ENCODE measurements around the gene CHRNA3.

The CHRNA3 gene

GRCh38 chr15:78637776-78638435 lies 17.1 kb upstream of the CHRNA3 start:
- H3K4me3 ChIP-seq (ENCODE audit: low read length), result no peak overlapping the region
- no peak for DNase-seq (ENCODE audit: low read depth)
- TF ChIP-seq CTCF (conservative IDR thresholded peaks at IDR 0.05; ENCODE audit: low read depth, low read length), result no peak

GRCh38 chr15:78636378-78636859 lies 15.6 kb upstream of the CHRNA3 start:
- TF ChIP-seq CTCF (conservative IDR thresholded peaks at IDR 0.05; ENCODE audit: low read depth, low read length), result no peak
- no peak overlapping the region for H3K4me3 ChIP-seq (ENCODE audit: low read length)
- DNase-seq (ENCODE audit: low read depth), result no peak

- TF ChIP-seq CTCF (conservative IDR thresholded peaks at IDR 0.05; ENCODE audit: low read depth, low read length), result no peak
- no peak overlapping the region for H3K4me3 ChIP-seq (ENCODE audit: low read length)
- no peak for DNase-seq (ENCODE audit: low read depth)
These were observed 14.6 kb upstream of the CHRNA3 start for GRCh38 chr15:78635346-78635745.

- no peak for TF ChIP-seq CTCF (conservative IDR thresholded peaks at IDR 0.05; ENCODE audit: low read depth, low read length)
- no peak overlapping the region for H3K4me3 ChIP-seq (ENCODE audit: low read length)
- DNase-seq (ENCODE audit: low read depth), result no peak
These were observed 13.7 kb upstream of the CHRNA3 start for GRCh38 chr15:78634210-78635145.

GRCh38 chr15:78633348-78633747 lies 12.6 kb upstream of the CHRNA3 start:
- no peak for TF ChIP-seq CTCF (conservative IDR thresholded peaks at IDR 0.05; ENCODE audit: low read depth, low read length)
- no peak overlapping the region for H3K4me3 ChIP-seq (ENCODE audit: low read length)
- DNase-seq (ENCODE audit: low read depth), result no peak

GRCh38 chr15:78630886-78631633 lies 10.3 kb upstream of the CHRNA3 start:
- TF ChIP-seq CTCF (conservative IDR thresholded peaks at IDR 0.05; ENCODE audit: low read depth, low read length), result no peak
- H3K4me3 ChIP-seq (ENCODE audit: low read length), result no peak overlapping the region
- no peak for DNase-seq (ENCODE audit: low read depth)

All from retinal pigment epithelial cell (primary cell).